HG03571 (cell line): Measurements from ENCODE around the gene SENP8.

Source experiments
- ATAC-seq: cut with Tn5 transposase; IDR thresholded peaks from one replicate; pipeline ENCODE4 v1.9.1; 2021; ENCODE audit not compliant: unreplicated experiment

Gene SENP8

DNA sequence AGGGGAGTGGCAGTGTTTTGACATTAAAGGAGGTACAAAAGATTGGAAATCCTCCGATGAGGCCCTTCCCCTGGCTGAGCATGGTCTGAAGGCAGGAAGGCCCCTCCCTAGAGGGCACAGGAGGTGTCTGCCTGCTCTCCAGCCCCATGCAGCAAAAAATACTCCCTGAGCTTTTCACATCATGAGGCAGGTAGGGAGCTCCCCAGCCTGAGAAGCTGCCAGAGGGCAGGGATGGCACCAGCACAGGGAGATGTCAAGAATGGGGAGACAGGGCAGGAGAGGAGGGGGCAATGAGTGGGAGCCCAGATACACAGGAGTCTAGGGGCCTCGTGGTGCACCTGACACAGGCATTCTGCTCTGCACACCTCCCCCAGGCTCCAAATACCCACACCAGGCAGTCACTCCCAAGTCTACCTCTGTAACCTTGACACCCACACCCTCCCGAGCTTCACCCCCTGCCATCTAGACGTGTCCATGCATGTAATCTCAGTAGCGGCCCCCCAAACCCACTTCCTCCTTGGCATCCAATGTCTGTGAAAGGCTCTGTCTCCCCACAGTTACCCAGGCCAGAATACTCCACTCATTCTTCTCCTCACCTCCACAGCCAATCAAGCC lies 56.5 kb downstream of the SENP8 start:
- ATAC-seq: no peak

DNA sequence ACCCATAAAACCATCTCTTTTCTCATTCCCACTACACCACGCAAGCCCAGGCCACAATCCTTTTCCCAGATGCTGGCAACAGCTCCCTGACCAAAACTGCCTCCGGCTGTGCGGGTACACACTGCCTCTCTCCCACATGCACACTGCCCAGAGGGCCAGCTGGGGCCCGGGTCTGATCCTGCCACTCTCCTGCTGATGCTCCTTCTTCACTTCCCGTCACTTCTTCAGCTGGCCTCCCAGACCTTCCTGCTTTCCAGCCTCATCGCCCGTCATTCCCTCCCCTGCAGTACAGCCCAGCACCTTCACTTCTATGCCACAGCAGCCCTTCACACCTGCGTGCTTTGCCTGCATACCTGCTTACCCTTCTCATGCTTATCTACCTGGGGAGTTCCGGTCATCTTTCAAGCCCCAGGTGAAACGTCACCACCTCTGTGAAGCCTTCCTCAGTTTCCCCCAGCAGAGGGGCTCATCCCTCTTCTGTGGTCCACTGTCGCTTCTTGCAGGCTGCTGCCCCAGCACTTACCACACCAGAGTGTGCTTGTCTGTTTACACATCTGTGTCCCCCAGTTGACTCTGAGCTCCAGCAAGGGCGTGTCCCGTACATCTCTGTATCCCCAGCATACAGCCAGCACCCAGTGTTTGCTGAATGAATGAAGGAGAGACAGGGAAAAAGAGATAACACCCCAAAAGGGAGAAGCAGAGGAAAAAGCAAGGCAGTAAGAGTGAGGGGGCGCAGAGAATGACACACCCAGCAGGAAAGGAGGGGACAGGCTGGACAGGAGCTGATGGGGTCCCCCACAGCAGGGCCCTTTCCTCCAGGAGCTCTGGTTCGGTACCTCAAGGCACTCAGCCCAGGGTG lies 57.2 kb downstream of the SENP8 start:
- no peak for ATAC-seq

DNA sequence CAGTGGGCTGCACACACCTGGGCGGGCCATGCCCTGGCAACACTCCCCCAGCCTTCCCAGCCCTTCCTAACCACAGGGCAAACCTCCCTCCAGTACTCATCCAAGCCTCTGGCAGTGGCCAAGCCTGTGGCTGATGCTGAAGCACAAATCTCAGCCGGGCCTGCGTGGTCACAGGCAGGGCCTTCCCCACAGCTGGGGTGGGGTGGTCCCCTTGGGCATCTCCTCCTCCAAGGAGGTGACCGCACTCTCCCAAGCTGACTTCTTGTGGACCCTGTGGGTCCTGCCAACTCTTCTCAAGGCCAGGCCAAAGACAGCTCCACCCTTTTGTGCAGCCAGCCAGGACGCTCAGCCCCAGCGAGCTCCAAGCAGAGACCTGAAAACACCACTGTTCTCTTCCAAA lies 58.0 kb downstream of the SENP8 start:
- no peak for ATAC-seq

DNA sequence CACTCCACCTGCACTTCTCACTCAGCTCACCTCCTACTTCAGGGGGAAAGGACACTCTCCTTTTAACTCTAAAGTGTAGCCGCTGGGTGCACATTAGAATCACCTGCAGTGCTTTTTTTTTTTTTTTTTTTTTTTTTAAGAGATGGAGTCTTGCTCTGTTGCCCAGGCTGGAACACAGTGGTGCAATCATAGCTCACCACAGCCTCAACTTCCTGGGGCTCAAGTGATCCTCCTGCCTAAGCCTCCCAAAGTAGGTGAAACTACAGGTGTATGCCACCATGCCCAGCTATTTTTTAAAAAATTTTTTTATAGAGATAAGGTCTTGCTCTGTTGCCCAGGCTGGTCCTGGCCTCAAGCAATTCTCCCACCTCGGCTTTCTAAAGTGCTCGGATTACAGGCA lies 58.5 kb downstream of the SENP8 start:
- ATAC-seq: no peak

DNA sequence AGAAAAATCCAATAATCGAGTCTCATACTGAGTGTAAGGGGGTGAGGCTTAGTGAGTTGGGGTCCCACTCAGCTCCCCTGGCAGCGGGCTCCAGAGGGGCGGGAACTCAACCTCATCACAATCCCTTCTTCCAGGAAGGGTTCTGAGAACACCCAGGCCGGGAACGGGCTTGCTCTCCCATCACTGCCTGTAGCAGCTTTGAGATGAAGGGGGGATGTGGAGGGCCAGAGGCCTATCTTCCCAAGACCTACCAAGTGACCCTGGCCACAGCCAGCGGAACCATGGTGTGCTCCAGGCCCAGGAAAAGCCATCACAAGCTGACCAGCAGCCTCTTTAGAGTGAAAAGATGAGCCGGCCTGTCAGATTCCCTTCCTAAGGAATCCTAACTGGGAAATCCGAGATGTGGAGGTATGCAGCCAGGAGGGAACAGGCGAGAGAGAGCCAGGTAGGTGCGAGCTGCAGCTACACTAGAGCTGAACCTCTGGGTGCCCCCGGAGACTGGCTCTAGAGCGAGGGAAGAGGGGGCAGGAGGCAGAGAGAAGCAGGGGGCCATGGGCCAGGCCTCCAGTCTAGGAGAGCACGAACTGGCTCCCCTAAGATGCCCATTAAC lies 60.9 kb downstream of the SENP8 start:
- no peak for ATAC-seq

DNA sequence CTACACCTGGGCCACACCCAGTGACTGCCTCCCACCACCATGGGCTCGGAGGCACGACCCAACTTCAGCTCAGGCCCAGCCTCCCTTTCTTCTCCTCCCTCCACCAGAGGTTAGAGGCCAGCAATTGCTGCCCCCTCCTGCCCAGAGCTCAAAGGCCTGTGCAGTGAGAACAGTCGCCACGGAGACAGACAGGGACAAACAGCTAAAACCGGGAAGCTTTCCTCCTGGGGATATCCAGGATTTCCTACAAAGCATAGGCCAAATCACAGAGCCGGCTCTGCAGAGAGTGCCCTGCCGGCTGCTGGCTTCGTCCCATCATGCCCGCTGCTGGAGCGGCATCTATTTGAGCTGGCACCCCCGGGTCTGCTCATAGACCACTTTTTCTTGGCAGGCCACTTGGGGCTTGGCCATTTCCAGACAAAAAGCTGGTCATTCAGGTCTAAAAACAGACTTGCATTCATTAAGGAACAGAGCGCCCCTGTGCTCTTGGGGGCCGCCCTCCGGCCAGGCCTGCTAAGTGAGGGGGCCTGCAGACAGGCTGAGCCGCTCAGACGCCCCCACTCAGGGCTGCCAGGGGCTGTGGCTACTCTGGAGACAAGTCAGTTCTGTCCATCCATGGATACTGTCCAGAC lies 61.9 kb downstream of the SENP8 start:
- ATAC-seq: no peak

DNA sequence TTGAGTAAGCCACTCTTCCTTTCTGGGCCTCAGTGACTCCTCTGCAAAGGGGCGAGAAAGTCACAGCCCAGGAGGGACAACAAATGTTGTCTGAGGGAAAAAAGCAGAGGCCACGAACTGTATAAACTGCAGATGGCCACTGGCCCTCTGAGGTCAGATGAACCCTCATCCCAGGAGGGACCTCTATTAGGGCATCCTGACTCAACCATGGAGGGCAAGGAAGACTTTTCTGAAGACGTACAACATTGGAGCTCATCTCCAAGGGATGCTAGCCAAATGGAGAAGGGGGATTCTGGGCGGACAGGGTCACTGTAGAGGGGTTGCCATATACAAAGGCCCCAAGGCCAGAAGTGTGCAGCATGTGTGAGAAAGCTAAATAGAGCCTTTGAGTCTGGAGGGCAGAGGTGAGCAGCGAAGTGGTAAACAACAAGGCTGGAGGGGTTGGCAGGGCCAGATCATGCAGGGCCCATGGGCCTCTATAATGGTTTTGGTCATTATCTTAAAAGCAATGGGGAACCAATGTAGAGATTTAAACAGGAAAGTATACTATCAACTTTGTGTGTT lies 62.6 kb downstream of the SENP8 start:
- no peak for ATAC-seq

DNA sequence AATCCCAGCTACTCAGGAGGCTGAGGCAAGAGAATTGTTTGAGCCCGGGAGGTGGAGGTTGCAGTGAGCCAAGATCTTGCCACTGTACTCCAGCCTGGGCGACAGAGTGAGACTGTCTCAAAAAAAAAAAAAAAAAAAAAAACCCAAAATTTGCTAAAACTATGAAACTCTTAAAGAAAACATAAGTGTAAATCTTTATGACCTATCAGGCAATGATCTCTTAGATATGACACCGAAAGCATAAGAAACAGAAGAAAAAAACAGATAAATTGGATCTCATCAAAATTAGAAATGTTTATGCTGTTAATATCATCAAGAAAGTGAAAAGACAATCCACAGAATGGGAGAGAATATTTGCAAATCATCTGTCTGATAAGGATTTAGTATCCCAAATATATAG lies 64.0 kb downstream of the SENP8 start:
- ATAC-seq: no peak

DNA sequence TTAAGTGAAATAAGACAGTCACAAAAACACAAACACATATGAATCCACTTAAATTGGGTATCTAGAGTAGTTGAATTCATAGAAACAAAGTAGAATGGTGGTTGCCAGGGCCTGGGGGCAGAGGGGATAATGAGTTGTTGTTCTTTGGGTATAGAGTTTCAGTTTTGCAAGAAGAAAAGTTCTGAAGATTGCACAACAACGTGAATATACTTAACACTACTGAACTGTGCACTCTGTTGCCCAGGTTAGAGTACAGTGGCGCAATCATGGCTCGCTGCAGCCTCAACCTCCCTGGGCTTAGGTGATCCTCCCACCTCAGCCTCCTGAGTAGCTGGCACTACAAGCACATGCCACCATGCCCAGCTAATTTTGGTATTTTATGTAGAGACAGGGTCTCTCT lies 64.5 kb downstream of the SENP8 start:
- ATAC-seq: no peak

DNA sequence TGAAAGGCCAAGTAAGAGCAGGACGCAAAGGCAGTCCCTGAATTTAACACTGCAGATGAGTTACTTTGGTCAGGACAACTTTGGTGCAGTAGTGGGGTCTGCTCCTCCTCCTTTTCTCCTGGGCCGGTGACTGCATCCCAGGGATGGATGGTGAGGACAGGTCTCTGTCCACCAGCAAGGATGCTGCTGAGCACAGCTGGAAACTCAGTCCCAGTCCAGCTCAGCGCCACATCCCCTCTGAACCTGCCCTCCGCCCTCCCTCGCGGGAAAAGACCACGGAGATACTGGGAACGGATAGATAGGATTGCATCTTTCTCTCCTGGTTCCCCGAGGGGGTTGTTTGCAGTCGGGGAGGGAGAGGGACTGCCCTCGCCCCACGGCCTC lies 65.6 kb downstream of the SENP8 start:
- no peak for ATAC-seq

DNA sequence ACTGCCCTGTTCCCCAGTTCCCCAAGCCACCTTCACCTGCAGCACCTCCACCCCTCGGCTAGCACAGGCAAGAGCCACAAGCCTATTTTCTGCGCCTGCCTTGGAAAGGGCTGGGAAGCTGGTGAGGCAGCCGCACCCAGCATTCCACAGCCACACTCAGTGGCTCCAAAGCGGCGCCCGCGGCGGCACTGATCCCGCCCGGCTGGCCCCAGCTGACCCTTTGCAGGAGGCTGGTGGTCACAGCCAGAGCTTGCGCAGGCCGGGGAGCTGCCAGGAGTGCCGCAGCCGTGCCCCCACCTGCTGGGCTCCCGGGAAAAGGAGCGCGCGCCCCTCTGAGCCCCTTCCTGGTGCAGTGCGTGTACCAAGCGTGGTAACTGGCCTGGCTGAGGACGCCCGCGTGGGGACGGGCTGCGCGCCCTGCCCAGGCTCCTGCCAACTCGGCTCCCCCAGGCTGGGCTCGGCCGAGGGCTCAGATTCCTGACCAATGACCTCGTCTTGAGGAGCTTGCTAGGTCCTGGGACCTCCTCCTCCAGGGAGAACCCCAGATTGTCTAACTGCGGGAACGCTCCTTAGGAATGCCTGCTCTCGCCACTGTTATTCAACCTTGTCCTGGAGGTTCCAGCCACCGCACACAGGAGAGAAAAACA lies 66.1 kb downstream of the SENP8 start:
- no peak for ATAC-seq

DNA sequence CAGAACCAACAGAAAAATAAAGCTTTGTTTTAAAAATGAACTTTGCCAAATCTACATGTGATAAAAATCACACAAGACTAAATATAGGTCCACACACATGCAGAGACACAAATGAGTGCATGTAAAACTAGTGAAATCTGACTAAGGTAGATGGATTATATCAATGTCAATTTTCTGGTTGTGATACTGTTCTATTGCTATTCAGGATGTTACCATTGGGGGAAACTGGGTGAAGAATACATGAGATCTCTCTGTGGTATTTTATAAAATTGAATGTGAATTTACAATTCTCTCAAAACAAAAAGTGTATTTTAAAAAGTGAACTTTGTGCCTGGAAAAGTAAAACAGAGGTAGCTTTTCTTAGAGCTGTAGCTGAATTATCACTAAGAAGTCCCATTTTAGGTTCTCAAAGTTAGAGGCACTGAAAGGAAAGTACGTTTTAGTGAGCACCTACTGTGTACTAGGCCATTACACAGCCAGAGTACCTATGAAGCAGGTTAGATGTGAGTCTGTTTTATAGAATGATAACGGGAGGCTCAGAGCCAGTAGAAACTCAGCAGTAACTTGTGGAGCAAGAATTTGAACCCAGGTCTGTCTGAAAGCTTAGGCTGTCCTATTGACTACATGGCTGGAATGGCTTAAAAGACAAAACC lies 71.2 kb downstream of the SENP8 start:
- ATAC-seq: no peak

DNA sequence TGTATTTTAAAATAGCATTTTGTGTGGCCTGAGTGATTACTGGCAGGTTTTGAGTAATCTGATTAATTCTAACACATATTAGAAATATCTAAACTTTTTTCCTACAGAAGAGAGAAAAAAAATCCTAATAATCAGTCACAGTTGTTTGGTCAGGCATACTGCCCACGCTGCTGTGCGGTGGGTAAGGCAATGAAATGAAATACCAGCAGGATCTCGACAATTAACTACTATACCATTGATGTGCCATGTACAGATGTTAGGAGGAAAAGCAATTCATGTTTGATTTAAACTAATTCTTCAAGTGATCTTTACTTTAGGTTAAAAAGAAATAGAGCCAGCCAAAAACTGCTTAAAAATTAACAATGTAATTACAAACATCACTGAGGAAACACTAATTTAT lies 74.2 kb downstream of the SENP8 start:
- ATAC-seq: no peak
